GM12891 (cell line): Measurements from ENCODE around the gene GFM2. TPM values are rescaled to one million over a fixed set of nuclear protein-coding genes. Genes with fewer than 3 reads are reported as not detected.
"Not testable (repeated sequence)": the region's sequence is repeated elsewhere in the genome, so short reads cannot be mapped to it uniquely, and the experiment has no call there.

ENCODE experiments used
- DNase-seq: peaks from one replicate; pipeline ENCODE4 v3.0.0; 2011; ENCODE audit warnings: low spot score; ENCODE audit not compliant: insufficient read length
- FAIRE-seq: peaks from 2 replicates; lab custom pipeline; 2011; peaks lifted over from hg19 to GRCh38; lab: Jason Lieb, UNC
- PAX5 ChIP-seq: IDR thresholded peaks from 2 replicates; pipeline ENCODE4 v1.6.1; 2011; ENCODE audit warnings: low read length, moderate library complexity, mild to moderate bottlenecking; ENCODE audit not compliant: insufficient read depth, severe bottlenecking
- POLR2A ChIP-seq: IDR thresholded peaks from 2 replicates; pipeline ENCODE4 v1.6.1; 2011; ENCODE audit warnings: low read depth, low read length, control low read depth
- POLR2AphosphoS5 ChIP-seq: IDR thresholded peaks from 2 replicates; pipeline ENCODE4 v1.6.1; 2011; ENCODE audit warnings: low read depth, low read length, control low read depth
- POU2F2 ChIP-seq: IDR thresholded peaks from 2 replicates; pipeline ENCODE4 v1.6.1; 2011; ENCODE audit warnings: low read depth, mild to moderate bottlenecking, control low read depth, low read length, moderate library complexity
- SPI1 ChIP-seq: IDR thresholded peaks from 2 replicates; pipeline ENCODE4 v1.6.1; 2011; ENCODE audit warnings: low read depth, low read length, control low read depth
- TAF1 ChIP-seq: IDR thresholded peaks from 2 replicates; pipeline ENCODE4 v1.6.1; 2011; ENCODE audit warnings: low read depth, low read length, control low read depth
- polyA plus RNA-seq: library from polyadenylated mRNA; unstranded; fragments of >200 nt; gene quantifications from one replicate; pipeline ENCODE4 v1.2.1, GENCODE V29; 2012; ENCODE audit warnings: low read depth, missing spikeins, inconsistent platforms; ENCODE audit not compliant: missing spikeins

GFM2 gene
- 19.5 TPM for polyA plus RNA-seq

GRCh38 chr5:74766849-74767578, at the start of gene GFM2, which contains the start of gene NSA2:
TSS of gene GFM2 (minus strand) at chr5:74767117. CDS start at chr5:74763742, 3,375 bp downstream.
TSS of gene NSA2 (plus strand) at chr5:74767249. CDS start at chr5:74767361, 112 bp downstream.
- DNase-seq (peak; percentile 37), FAIRE-seq (peak; percentile 93)
- TF ChIP-seq TAF1 (peak; percentile 81), SPI1 (0 out of 2 replicates have a peak, but pooled peaks have one; percentile 29), PAX5 (no peak), POLR2AphosphoS5 (peak; percentile 92), POU2F2 (peak; percentile 86), POLR2A (peak; percentile 81)

- no peak for FAIRE-seq
- DNase-seq: no peak
- no peak for TF ChIP-seq PAX5
Observed at GRCh38 chr5:74810915-74811314, 44.0 kb upstream of the GFM2 start.

- no peak for FAIRE-seq
- DNase-seq: no peak
- TF ChIP-seq SPI1 (no peak), PAX5 (no peak)
Observed at GRCh38 chr5:74801941-74802340, 35.0 kb upstream of the GFM2 start.

GRCh38 chr5:74801197-74801596, 34.3 kb upstream of the GFM2 start:
- TF ChIP-seq POLR2A (no peak), POLR2AphosphoS5 (no peak), TAF1 (no peak), PAX5 (no peak), POU2F2 (no peak), SPI1 (no peak)
- no peak for DNase-seq
- FAIRE-seq: no peak

GRCh38 chr5:74798977-74799911, 32.3 kb upstream of the GFM2 start:
- TF ChIP-seq TAF1 (no peak), POU2F2 (no peak), POLR2AphosphoS5 (no peak), PAX5 (no peak), POLR2A (no peak)
- peak; percentile 51 for FAIRE-seq
- DNase-seq: no peak

GRCh38 chr5:74791669-74792068, 24.8 kb upstream of the GFM2 start:
- not testable (repeated sequence) for DNase-seq, FAIRE-seq

GRCh38 chr5:74787424-74787823, 20.5 kb upstream of the GFM2 start:
- TF ChIP-seq TAF1 (no peak), SPI1 (no peak), POLR2AphosphoS5 (no peak), POU2F2 (no peak), PAX5 (no peak), POLR2A (no peak)
- DNase-seq: no peak
- FAIRE-seq: no peak

- no peak for FAIRE-seq
- TF ChIP-seq PAX5 (no peak), POU2F2 (no peak), POLR2A (no peak), TAF1 (no peak), SPI1 (no peak), POLR2AphosphoS5 (no peak)
- no peak for DNase-seq
Observed at GRCh38 chr5:74786851-74787250, 19.9 kb upstream of the GFM2 start.

- no peak for DNase-seq
- TF ChIP-seq POU2F2 (no peak), POLR2AphosphoS5 (no peak), SPI1 (no peak)
- no peak for FAIRE-seq
Observed at GRCh38 chr5:74778609-74779008, 11.7 kb upstream of the GFM2 start.

GRCh38 chr5:74772359-74772758, 5.4 kb upstream of the GFM2 start:
- TF ChIP-seq SPI1 (no peak), POU2F2 (no peak), POLR2AphosphoS5 (no peak), TAF1 (no peak), POLR2A (no peak), PAX5 (no peak)
- DNase-seq: no peak
- no peak for FAIRE-seq
